ENCODE results near the gene KCNG3.
"Not testable (repeated sequence)": the region's sequence is repeated elsewhere in the genome, so short reads cannot be mapped to it uniquely, and the experiment has no call there.

Gene KCNG3

DNA sequence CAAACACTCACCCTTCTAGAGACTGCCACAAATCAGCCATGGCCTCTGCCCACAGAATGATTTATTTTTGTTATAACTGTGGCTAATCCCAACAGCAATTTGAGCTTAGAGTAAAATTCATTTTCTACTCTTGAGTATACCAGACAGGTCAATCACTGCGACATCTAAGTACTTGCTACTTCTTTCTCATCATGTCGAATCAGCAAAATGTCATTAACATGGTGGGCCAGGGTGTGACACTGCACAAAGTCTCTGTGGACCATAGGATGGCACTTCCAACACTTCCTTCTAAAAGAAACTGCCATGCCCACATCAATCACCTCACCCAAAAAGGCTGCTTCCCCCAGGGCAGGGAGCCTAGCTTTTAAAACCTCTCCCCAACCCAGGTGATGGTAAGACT is 64.4 kb downstream of the KCNG3 start:
- DNase-seq (ENCODE audit: low read depth): no peak

DNA sequence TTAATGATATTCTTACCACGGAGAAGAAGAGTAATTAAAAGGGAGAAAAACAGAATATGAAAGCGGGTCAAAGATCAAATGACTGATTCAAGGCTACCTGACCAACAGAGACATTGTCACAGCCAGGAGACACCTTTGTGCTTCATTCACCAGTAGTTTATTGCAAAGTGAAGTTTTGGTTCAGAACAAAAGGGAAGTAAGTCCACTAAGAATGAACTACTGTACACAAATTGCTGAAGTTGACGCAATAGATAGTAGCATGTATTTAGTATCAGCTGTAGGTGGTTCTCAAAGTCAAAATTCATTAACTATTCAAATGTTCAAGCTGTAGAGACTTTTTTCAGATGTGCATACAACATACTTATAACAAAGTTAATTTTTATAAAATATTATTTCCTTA is 68.1 kb downstream of the KCNG3 start:
- DNase-seq (ENCODE audit: low read depth): no peak

DNA sequence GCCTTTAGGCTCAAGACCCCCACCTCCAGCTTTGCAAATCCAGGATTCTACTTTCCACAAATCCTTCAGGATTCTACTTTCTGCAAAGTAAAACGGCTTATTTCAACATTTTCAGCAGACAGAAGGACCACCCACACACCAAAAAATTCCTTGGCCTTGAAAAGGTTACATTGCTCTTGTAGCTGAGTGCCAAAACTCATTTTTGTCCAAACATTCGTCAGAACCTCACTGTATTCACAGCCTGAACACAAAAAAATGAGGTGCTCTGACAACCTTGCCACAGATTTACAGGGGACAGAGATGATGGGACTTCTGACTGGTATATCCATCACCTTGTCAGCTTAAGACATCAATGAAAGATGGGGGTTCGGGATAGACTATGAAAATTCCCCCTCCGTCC is 69.7 kb downstream of the KCNG3 start:
- peak; percentile 64 for DNase-seq (ENCODE audit: low read depth)

DNA sequence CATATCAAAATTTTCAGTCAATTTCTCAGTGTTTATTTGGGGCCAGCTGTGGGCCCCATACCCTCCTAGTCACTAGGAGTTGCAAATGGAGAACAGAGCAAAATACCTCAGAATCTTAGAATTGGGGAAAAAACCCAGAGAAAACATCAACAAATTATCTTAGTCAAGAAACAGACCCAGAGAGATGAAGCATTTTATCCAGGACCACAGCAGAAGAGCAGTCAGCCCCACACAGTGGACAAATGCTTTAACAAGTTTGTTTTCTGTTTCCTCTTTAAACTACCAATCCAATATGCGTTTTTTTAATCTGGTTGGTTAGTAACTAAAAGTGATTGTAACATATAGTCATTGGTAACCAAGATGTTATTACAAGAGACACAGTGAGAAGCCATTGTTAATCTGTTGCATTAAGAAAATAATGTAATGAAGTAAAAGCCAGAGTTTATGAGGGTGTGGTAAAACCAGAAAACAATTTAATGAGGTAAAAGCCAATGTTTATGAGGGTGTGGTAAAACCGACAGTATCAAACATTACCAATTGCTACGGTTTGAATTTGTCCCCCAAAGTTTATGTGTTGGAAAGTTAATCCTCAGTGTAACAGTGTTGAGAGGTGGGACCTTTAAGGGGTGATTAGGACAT is 72.1 kb downstream of the KCNG3 start:
- no peak for DNase-seq (ENCODE audit: low read depth)

DNA sequence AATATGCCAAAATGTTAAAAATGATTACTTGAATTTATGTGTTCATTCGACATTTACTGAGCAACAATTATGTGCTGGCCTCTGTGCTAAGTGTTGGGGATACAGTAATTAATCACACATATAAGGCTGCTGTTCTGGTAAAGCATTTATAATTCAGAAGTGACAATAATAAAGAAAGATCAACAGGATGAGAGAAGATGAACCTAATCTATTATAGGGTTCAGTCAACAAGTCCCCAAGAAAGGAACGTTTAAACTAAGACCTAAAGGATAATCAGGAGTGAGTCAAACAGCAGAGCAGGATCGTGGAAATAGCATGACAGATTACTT is 72.7 kb downstream of the KCNG3 start:
- no peak for DNase-seq (ENCODE audit: low read depth)

DNA sequence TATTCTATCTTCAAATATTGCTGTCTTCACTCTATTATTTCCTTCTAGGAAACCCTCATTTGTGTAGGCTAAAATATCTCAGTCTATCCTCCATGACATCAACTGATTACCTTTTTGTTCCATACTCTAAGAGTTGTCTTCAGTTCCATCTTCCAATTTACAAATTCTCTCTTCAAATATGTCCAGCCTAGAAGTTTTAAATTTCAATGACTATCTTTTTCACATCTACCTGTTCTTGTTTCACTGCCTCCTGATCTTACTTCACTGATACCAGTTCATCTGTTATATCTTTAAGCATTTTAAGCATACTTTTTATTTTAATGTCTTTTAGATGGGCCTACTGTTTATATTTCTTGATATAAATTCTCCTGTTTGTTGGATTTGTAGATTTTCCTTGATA is 79.1 kb downstream of the KCNG3 start:
- no peak for DNase-seq (ENCODE audit: low read depth)

DNA sequence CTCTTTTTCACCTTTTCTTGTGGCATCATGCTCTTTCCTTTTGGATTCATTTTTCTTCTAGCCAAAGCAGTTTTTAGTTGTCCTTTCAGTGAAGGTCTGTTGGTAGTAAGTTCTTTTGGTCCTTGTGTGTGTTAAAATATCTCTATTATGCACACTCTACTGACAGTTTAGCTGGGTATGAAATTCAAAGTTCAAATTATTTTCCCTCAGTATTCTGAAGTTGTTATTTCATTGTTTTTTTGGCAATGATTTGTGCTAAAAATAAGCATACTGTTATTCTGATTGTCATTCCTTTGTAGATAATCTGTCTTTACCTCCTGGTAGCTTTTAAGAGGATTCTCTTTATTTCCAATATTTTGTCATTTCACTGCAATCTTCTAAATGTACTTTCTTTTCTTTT is 79.6 kb downstream of the KCNG3 start:
- no peak for DNase-seq (ENCODE audit: low read depth)

DNA sequence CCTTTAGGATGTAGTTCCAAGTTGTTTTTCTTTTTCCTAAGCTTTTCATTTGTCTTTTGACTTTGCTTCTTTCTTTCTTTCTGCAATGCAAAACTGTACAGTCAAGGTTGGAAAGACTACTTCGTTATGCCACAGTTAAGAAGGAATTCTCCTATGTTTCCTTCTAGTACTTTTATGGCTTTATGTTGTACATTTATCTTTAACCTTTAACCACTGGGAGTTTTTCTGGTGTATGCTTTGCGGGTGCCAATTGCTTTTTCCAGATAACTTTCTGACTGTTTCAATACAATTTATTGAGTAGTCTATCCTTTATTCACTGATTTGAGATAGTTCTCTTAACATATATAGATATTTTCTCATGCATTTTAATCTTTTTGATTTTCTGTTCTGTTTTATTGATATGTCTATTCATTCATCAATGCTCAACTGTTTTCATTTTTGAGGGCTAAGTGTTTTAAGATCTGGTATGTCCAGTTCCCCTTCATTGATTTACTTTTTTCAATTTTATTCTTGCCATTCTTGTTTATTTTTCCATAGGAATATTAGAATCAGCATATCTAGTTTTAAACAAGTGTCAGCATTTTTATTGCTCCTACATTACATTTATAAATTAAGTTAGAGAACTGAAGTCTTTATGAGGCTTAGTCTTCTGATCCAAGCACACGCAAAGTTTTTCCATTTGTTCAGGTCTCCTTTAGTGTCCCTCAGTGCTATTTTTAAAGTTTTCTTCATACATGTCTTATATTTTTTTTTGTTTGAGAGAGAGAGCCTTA is 82.9 kb downstream of the KCNG3 start:
- DNase-seq (ENCODE audit: low read depth): no peak

DNA sequence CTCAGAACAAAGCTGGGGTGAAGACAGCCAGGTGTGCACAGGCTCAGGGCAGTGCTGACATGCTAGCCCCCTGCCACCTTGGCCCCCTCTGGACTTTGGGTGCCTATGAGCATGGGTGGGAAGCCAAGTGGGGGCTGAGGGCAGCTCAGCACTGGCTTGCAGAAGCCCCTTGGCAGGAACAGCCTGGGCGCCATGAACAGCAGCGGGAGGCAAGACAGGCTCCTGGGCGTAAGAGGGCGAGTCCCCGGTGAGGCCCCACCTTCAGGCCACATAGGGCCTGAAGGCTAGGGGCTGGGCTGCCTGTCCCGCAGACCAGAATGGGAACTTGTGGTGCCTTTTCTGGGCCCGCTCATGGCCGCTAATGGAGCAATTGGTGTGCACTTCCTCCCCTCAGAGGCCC is 85.8 kb downstream of the KCNG3 start:
- no peak for DNase-seq (ENCODE audit: low read depth)

DNA sequence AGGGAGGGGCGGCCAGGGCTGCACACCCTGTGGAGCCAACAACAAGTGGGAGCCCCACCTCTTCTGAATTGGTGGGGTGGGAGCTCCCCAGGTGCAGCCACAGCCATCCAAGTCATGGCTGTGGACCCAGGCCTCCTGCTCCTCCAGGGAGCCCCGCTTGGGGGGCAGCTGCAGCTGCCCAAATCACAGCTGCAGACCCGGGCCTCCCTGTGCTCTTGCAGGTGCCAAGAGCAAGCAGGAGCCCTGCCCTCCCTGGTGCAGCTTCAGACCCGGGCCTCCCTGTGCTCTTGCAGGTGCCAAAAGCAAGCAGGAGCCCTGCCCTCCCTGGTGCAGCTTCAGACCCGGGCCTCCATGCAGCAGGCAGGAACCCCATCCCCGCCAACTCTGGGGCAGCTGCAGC is 86.3 kb downstream of the KCNG3 start:
- DNase-seq (ENCODE audit: low read depth): no peak

DNA sequence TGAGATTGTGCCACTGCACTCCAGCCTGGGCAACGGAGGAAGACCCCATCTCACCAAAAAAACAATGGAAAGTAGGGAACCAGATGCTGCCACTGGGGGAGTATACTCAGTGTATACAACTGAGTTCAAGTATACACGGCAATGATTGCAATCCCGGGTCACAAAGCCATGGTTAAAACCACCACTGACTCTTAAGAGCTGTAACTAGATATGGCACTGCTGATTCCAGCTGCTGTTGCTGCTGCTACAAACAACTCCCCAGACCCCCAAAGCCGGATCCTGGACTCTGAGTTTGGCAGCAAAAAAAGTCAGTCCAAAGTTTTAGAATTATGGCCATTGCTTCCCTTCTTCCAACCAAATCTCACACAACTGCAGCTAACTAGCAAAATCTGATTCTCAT is 89.1 kb downstream of the KCNG3 start:
- no peak for DNase-seq (ENCODE audit: low read depth)

DNA sequence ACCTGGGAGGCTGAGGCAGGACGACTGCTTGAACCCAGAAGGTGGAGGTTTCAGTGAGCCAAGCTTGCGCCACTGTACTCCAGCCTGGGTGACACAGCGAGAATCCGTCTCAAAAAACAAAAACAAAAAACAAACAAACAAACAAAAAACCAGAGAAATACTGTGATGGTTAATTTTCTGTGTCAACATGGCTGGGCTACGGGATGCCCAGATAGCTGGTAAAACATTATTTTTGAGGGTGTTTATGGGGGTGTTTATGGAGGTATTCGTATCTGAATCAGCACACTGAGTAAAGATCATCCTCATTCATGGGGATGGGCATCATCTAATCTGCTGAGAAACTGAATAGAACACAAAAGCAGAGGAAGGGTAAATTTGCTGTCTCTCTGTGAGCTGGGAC is 92.0 kb downstream of the KCNG3 start:
- DNase-seq (ENCODE audit: low read depth): no peak

DNA sequence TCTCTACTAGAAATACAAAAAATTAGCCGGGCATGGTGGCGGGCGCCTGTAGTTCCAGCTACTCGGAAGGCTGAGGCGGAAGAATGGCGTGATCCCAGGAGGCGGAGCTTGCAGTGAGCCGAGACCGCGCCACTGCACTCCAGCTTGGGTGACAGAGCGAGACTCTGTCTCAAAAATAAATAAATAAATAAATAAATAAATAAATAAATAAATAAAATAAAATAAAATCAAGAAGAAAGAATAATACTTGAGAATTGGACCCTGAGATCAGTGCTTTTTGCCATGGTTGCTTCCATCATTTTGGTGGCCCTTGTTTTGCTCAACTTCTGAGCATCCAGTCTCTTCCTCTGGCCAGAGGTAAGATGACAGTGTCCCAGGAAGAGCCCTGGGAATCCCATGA is 95.7 kb downstream of the KCNG3 start:
- DNase-seq (ENCODE audit: low read depth): not testable (repeated sequence)

DNA sequence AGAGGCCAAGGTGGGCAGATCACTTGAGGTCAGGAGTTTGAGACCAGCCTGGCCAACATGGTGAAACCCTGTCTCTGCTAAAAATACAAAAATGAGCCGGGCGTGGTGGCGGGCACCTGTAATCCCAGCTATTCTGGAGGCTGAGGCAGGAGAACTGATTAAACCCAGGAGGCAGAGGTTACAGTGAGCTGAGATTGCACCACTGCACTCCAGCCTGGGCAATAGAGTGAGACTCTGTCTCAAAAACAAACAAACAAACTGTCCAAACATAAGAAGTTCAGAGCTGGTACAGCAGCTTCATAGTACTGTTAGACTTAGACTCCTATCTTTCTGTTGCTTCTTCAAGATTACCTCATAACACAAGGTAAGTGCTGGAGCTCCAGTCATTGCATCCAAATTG is 100.5 kb downstream of the KCNG3 start:
- not testable (repeated sequence) for DNase-seq (ENCODE audit: low read depth)

DNA sequence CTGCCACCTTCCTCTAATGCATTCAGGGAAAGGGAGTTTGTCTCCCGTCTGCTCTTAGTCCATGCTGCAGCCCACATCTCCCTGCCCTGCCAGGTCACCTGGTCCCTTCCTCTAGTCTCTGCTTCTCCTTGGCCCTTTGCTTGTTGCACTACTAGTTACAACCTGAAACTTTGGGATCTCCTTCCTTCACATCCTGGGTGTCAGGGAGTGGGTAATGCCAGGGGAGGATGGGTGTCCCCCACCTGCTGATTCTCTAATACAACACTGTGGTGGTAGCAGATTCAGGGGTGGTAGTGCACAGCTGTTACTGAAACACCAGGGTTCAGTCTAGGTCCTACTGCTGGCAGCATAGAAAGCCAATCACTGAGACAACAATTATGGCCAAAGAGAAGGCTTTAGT is 101.6 kb downstream of the KCNG3 start:
- no peak for DNase-seq (ENCODE audit: low read depth)
